GM19397 (cell line): ENCODE data around the gene IQGAP2.

Experiments used
- ATAC-seq: cut with Tn5 transposase; IDR thresholded peaks from one replicate; pipeline ENCODE4 v1.9.1; 2021; ENCODE audit warnings: mild to moderate bottlenecking, moderate library complexity; ENCODE audit not compliant: unreplicated experiment

The IQGAP2 gene

DNA sequence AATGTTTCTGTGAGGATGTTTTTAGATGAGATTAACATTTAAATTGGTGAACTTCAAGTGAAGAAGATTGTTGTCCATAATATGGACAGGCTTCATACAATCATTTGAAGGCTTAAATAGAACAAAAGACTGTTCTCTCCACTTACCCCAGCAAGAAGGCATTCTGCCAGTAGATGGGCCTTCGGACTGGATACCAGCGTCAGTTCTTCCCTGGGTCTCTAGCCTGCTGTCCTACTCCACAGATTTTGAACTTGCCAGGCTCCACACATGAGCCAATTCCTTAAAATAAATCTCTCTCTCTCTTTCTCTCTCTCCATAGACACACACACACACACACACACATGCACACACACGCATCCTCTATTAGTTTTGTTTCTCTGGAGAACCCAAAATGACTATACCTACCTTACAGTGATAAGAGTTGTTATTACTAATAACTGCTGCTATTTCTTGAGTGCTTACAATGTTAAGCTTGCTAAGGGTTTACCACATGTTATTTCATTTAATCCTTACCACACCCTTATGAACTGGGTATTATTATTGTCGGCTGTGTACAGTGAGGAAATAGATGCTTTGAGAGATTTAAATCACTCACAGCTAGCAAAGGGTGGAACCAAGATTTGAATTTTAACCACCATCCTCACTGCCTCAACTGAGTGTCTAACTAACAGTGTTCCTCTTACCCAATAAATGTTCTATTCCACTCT lies 19.8 kb upstream of the IQGAP2 start:
- ATAC-seq: no peak

DNA sequence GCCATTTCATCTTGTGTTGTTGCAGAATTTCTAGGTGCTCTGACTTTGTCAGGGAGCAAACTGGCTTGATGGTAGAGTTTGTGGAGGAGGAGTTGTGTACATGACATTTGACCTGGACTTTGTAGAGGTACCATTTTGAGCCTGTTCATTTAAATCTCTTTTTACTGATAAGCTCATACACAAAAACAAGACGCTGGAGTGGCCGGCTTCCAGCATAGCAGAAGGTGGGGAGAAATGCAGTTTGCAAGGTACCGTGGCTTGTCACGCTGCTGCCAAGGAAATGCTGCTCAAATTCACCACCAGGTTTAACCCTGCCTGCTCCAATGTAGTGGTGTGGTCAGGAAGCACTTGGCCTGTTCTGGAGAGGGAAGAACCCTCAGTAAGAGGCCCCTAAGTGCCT lies 18.9 kb upstream of the IQGAP2 start:
- ATAC-seq: no peak

GRCh38 chr5:76384705-76385104 lies 18.4 kb upstream of the IQGAP2 start:
- ATAC-seq: no peak

GRCh38 chr5:76385540-76385939 lies 17.5 kb upstream of the IQGAP2 start:
- ATAC-seq: no peak

- no peak for ATAC-seq
Measured at GRCh38 chr5:76386360-76386759, 16.7 kb upstream of the IQGAP2 start.

DNA sequence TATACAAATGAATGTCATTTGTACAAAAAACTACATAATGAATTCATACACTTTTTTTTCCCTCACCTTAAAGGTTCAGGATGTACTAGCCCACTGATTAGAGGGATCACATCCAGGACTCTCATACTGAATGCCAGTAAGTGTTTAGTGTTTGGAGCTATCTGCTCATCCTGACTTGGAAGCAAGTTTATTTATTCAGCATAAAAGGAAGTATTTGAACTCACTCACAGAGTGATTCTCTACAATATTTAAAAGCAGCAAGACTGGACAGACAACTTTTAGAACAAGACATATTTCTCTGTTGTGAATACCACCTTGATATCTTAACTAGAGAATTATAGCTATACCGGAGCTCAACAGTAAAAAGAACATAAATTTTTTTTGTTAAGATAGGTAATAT lies 14.8 kb upstream of the IQGAP2 start:
- no peak for ATAC-seq

DNA sequence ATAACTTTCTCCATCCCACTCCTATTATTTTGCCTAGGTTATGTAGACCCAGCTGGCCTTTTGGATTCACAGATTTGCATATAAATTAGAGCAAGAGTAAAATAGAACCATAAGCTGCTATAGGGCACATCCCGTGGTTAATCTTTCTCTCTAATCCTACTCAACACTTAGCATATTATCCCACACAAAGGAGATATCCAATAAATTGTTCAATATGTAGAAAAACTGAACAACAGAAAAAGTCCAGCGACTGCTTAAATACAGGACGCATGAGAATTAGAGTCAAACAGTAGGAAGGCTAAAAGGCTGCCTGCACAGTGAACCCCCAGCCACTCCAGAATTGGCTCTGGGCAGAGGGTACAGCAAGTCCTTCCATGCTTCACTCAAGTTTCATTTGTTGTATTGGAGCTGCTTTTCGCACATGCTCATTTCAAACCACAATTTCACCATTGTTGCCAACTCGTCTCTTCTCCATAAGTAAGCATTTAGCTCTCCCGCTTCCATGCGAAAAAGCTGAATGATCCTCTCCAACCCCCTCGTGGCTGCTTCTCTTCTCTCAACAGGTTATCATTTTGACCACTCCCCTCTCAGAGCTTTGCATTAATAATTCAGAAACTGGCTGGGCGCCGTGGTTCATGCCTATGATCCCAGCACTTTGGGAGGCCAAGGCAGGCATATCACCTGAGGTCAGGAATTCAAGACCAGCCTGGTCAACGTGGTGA lies 14.1 kb upstream of the IQGAP2 start:
- no peak for ATAC-seq

GRCh38 chr5:76389513-76390154 lies 13.5 kb upstream of the IQGAP2 start:
- no peak for ATAC-seq

GRCh38 chr5:76391014-76391413 lies 12.1 kb upstream of the IQGAP2 start:
- ATAC-seq: no peak

DNA sequence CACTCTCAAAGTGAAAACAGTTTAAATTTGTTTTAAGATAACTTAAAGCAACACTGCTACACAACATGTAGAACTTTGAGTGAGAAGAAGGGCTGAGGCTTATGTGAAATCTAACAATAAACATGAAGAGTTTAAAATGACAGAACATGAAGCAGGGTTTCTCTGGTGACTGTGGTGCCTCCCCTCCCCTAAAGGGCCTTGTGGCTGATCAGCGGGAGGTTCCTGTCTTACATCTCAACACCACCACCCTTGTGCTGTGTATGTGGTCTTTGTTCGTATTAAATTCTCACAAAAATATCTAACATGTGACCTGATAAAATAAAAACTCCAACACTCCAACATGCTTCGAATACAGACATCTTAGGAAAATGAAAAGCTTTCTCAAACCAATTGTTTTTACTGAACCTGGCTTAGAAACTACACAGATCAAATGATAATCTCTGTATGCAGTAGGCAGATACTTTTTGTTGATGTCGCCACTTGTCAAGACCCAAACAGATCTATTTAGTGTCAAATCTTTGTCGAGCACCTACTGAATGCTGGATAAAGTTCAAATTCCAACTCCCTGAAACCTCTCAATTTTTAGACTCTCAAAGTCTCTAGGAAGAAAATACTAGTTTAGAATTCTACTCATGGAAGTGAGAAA lies 9.9 kb upstream of the IQGAP2 start:
- ATAC-seq: no peak

GRCh38 chr5:76397200-76397599 lies 5.9 kb upstream of the IQGAP2 start:
- ATAC-seq: no peak

- no peak for ATAC-seq
Measured at GRCh38 chr5:76399268-76399667, 3.8 kb upstream of the IQGAP2 start.

DNA sequence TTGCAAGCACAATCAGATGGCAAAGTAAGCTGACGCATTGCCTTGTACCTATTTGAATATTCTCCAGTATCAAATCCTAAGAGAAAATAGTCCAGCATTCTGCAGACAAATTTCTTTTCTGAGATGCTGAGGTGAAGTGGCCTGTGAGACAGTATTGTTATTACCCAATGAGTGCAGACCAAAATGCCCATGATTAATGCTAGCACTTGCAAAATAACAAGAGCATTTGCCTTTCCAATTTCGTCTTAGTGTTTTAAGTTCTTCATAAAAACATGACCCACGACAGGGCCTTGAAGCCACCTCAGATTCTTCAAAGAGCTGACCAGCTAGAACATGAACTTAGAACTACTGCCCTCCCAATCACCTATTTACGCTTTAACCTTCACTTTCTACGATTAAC lies 2.6 kb upstream of the IQGAP2 start:
- no peak for ATAC-seq

- ATAC-seq: peak; percentile 29
Measured at GRCh38 chr5:76401801-76402250, 1.3 kb upstream of the IQGAP2 start.

GRCh38 chr5:76402251-76402885 lies 717 bp upstream of the IQGAP2 start:
- peak; percentile 20 for ATAC-seq

- ATAC-seq: no peak
Measured at GRCh38 chr5:76403766-76404222, 709 bp downstream of the IQGAP2 start.

- no peak for ATAC-seq
Measured at GRCh38 chr5:76404223-76405211, 1.4 kb downstream of the IQGAP2 start.

GRCh38 chr5:76406014-76406413 lies 2.9 kb downstream of the IQGAP2 start:
- no peak for ATAC-seq

DNA sequence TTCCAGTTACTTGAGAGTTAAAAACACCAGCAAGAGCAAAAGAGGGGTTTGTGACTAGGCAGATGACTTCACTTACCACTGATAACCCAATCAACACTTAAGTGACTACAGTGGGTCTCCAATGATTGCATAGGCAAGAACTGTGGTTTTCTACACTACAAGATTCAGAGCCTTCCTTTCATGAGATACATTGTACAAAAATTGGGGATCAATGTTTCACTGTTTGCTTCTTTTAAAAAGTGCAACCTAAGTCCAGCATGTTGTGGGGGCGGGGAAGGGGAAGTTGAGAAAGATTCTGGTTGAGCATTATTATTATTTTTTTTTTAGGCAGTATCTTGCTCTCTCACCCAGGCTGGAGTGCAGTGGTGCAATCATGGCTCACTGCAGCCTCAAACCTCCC lies 3.6 kb downstream of the IQGAP2 start:
- ATAC-seq: no peak
